ENCODE measurements around the gene UPF1.

DNA sequence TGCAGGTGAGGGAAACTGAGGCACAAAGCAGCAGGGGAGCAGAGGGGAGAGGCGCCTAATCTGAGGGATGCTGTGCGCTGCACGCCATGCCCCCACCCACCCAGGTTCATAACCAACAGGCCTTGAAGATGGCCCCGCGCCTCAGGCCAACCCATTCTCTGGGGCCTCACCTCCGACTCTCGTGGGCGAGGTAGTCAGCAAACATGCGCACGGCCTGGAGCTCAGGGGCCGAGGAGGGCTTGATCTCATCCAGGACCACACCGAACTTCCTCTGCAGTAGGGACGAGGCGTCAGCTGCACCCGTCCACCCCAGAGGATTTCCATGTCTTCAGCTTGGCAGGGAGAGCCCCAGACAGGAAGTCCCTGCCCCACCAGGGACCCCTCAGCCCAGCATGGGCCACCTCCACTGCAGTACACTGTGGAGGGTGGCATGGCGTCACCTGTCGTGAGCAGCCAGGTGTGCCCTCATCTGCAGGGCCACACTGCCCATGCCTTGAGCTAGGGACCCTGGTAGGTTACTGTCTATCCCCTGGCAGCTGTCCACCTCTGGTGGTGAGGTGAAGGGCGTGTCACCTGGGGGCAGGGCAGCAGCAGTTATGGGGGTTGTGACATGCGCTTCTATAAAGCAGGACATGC lies 79.2 kb downstream of the UPF1 start:
- TF ChIP-seq POLR2AphosphoS5 (IDR thresholded peaks at IDR 0.05; ENCODE audit: low read depth, low read length): no peak
- no peak for TF ChIP-seq POLR2A (IDR thresholded peaks at IDR 0.05; ENCODE audit: low read depth, low read length)
- no peak for TF ChIP-seq TAF1 (IDR thresholded peaks at IDR 0.05; ENCODE audit: borderline replicate concordance, low read depth, low read length)
